Kidney (tissue), 14 donors: Measurements from ENCODE around the gene ARHGEF6. TPM values are rescaled to one million over a fixed set of nuclear protein-coding genes. Genes with fewer than 3 reads are reported as not detected.

ENCODE experiments used
- DNase-seq, 5 donors: peaks; one replicate each; pipeline ENCODE4 v3.0.0-alpha.2; 2013 to 2020
- FAIRE-seq: peaks from 2 replicates; lab custom pipeline; 2012; peaks lifted over from hg19 to GRCh38; lab: Jason Lieb, UNC
- H3K27ac ChIP-seq, 2 donors: one replicate each; pipeline ENCODE4 v1.7.0; 2013; ENCODE audit warnings: low read depth in 2 of 2, low read length in 2 of 2, inconsistent platforms in 1 of 2
- H3K27me3 ChIP-seq: one replicate; pipeline ENCODE4 v1.7.1; 2013; ENCODE audit warnings: low read length, inconsistent platforms; ENCODE audit not compliant: control insufficient read depth, insufficient read depth
- H3K36me3 ChIP-seq, 3 donors: one replicate each; pipeline versions ENCODE4 v1.7.0 to v1.7.1; 2013; ENCODE audit warnings: low read length in 3 of 3, control low read depth in 1 of 3, inconsistent platforms in 1 of 3; ENCODE audit not compliant: insufficient read depth in 3 of 3, control insufficient read depth in 2 of 3
- H3K4me1 ChIP-seq, 3 donors: one replicate each; pipeline versions ENCODE4 v1.7.0 to v1.7.1; 2013; ENCODE audit warnings: low read length in 3 of 3, inconsistent platforms in 1 of 3, low read depth in 1 of 3; ENCODE audit not compliant: control insufficient read depth in 2 of 3, insufficient read depth in 2 of 3
- H3K4me3 ChIP-seq, 3 donors: one replicate each; pipeline versions ENCODE4 v1.7.0 to v1.8.1; 2013; ENCODE audit warnings: low read length in 3 of 3, control low read depth in 1 of 3, inconsistent platforms in 1 of 3
- H3K9ac ChIP-seq, 3 donors: one replicate each; pipeline versions ENCODE4 v1.7.0 to v1.7.1; 2013; ENCODE audit warnings: low read length in 3 of 3, control low read depth in 1 of 3, inconsistent platforms in 1 of 3
- H3K9me3 ChIP-seq, 3 donors: one replicate each; pipeline versions ENCODE4 v1.7.0 to v1.7.1; 2013; ENCODE audit warnings: low read length in 3 of 3, control low read depth in 1 of 3, inconsistent platforms in 1 of 3; ENCODE audit not compliant: control insufficient read depth in 2 of 3, insufficient read depth in 1 of 3
- CTCF ChIP-seq: IDR thresholded peaks from 3 replicates; pipeline ENCODE4 v1.5.1; 2012; ENCODE audit warnings: mild to moderate bottlenecking, moderate library complexity, borderline replicate concordance; ENCODE audit not compliant: insufficient read depth; ENCODE audit errors: extremely low read depth
- intact Hi-C: fragments of 100-400 bp; cut with DNase I; formaldehyde crosslinking; loops from one replicate; pipeline ENCODE4 v1.11.1; 2022
- polyA plus RNA-seq: library from polyadenylated mRNA; stranded (reverse); fragments of 350-450 nt; fragmentation: Illumina TruSeq; extraction: RNeasy Lipid Tissue Mini Kit (QIAGEN cat#74804); gene quantifications from one replicate; pipeline ENCODE4 v1.2.3, GENCODE V29; 2014; ENCODE audit warnings: low read depth, low replicate concordance; ENCODE audit not compliant: insufficient read depth
- total RNA-seq: library from RNA; stranded (reverse); fragmentation: NEBNext Ultra II Directional; extraction: Animal tissue kit (Norgen Biotek cat#: 25700); gene quantifications from one replicate; pipeline ENCODE4 v1.2.1, GENCODE V29; 2021
- donor health status: control.
- donor health status: control.
- donor health status: control.
- donor health status: control.
- donor health status: control.
- donor health status: DM: yes; HTN: yes; CAD: no.
- donor health status: Normal renal cell carcinoma (clear cell type).

ARHGEF6 gene
- total and polyA plus RNA-seq, 2 donors from 2014 or later: 4.1 to 15.8 TPM

- no peaks in the 10 kb centered on the region for H3K4me1 ChIP-seq
- no peak overlapping the region for H3K9ac ChIP-seq
- H3K36me3 ChIP-seq: no peaks in the 10 kb centered on the region
- no peak for TF ChIP-seq CTCF
- peak overlapping the region in 1 of 3 donors; percentile 4 for H3K4me3 ChIP-seq
- H3K9me3 ChIP-seq: peaks cover 0 to 3% (median 0%) of the 10 kb centered on the region in 3 donors
- intact Hi-C loops: no loop called here
- H3K27ac ChIP-seq: no peak overlapping the region
- DNase-seq: no peak
- no peaks in the 10 kb centered on the region for H3K27me3 ChIP-seq
- FAIRE-seq: no peak
These were observed 14.8 kb downstream of the ARHGEF6 start for GRCh38 chrX:136765821-136766356.

- no peak for FAIRE-seq
- Histone ChIP-seq H3K27ac (no peak overlapping the region), H3K36me3 (no peaks in the 10 kb centered on the region), H3K9ac (no peak overlapping the region), H3K4me1 (no peaks in the 10 kb centered on the region), H3K4me3 (no peak overlapping the region), H3K27me3 (no peaks in the 10 kb centered on the region), H3K9me3 (peaks cover 0 to 3% (median 0%) of the 10 kb centered on the region in 3 donors)
- DNase-seq: no peak
- intact Hi-C loops: no loop called here
- TF ChIP-seq CTCF: no peak
These were observed 16.5 kb downstream of the ARHGEF6 start for GRCh38 chrX:136764206-136764605.

DNA sequence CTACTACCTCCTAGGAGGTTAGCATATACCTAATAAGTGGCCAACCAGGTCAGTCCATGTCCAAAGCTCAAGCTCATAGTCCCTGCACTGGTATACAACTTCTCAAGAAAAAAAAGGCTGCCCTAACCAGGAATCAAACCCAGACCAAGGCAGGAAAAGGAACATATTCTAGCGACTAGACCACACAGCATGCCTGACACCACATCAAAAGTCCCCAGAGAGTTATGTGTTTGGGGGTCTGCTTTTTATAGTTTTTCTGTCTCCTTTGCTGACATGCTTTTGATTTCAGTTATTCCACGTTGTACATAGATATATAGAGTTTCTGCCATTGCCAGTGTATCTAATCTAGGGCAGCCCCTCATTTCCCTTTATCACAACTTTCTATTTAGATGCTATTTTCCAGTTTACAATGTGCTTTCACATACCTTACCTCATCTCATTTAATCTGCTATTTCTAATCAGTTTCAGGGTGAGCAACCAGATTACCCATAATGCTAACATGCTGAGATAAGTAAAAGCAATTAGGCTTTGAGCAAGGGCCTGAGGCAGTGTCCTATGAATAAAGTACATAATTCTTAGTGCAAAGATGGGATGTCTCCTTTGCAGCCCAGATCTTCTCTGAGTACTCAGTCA is 17.8 kb downstream of the ARHGEF6 start:
- H3K27me3 ChIP-seq: no peaks in the 10 kb centered on the region
- H3K4me1 ChIP-seq: no peaks in the 10 kb centered on the region
- no peak overlapping the region for H3K27ac ChIP-seq
- FAIRE-seq (no peak), DNase-seq (no peak)
- TF ChIP-seq CTCF: no peak
- intact Hi-C loops: no loop called here
- H3K36me3 ChIP-seq: no peaks in the 10 kb centered on the region
- H3K9ac ChIP-seq: no peak overlapping the region
- peaks cover 0 to 3% (median 0%) of the 10 kb centered on the region in 3 donors for H3K9me3 ChIP-seq
- no peak overlapping the region for H3K4me3 ChIP-seq

DNA sequence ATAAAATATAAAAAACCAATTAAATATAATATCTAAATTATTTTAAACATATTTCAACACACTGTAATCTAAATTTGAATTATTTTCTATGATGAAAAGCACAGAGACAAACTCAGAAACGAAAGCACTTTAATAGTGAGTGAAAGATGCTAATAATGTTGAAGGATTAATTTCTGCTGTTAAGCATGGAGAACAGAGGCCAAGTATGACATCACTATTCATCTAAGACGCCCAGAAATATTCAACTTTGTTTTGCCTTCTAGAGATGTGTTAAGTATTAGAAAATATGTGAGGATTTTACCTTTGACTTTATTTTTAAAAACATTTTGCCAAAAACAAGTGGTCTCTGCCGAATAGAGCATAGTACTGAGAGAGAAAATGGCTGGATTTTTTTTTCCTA is 19.3 kb downstream of the ARHGEF6 start:
- TF ChIP-seq CTCF: no peak

More for the DNA sequence above, 19.3 kb downstream of the ARHGEF6 start:
- Histone ChIP-seq H3K9me3 (peaks cover 0 to 3% (median 0%) of the 10 kb centered on the region in 3 donors), H3K9ac (no peak overlapping the region), H3K27ac (no peak overlapping the region), H3K36me3 (no peaks in the 10 kb centered on the region), H3K4me1 (no peaks in the 10 kb centered on the region), H3K4me3 (no peak overlapping the region), H3K27me3 (no peaks in the 10 kb centered on the region)
- DNase-seq (no peak), FAIRE-seq (no peak)
- intact Hi-C loops: no loop called here
